Body of pancreas (tissue), 4 donors: Measurements from ENCODE around the gene WNT3A.

Source experiments
- POLR2A ChIP-seq, 3 donors: fragments of 450-650 bp; IDR thresholded peaks; one replicate each; pipeline ENCODE4 v1.6.1; 2016; ENCODE audit warnings: antibody characterized with exemption in 3 of 3, mild to moderate bottlenecking in 2 of 3
- TF ChIP-seq, protein P1 (sequence below), 7 experiments: fragments of 450-650 bp in 4 of 7; fragments of 200-600 bp in 3 of 7; sonication (generic) in 3 of 7; IDR thresholded peaks; one replicate each; pipeline ENCODE4 v1.5.1; 2016 to 2019; ENCODE audit warnings: antibody characterized with exemption in 7 of 7

DNA sequence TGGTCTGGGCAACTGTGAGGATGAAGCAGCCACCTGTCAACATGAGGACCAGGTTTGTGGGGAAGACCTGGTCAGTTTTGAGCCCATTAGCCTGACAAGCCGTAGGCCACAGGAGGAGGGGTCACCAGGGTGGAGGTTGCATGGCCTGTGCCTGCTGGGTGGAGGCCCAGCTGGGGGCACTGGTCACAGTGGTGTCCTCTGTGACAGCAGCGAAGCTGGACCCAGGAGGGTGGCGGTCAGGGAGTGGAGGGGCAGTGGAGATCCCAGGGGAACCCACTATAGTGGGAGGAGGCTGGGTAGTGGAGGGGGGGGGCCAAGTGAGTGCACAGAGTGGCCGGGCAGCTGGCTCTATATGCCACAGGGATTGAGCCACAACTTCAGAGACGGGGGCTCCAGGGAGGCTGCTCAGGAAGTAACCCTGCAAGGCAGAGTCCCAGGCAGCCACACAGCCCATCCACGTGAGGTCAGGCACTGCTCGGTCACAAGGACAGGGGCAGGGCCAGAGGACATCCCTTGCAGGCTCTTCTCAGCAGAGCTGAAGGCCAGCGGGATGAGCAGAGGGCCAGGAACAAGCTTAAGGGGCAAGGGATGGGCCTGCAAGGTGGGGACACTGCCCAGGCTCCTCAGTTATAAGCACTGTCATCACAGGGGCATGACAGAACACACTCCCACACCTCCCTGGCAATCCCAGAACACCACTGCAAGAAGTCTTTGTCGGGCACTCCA lies 98.6 kb downstream of the WNT3A start:
- TF ChIP-seq, protein P1, sequence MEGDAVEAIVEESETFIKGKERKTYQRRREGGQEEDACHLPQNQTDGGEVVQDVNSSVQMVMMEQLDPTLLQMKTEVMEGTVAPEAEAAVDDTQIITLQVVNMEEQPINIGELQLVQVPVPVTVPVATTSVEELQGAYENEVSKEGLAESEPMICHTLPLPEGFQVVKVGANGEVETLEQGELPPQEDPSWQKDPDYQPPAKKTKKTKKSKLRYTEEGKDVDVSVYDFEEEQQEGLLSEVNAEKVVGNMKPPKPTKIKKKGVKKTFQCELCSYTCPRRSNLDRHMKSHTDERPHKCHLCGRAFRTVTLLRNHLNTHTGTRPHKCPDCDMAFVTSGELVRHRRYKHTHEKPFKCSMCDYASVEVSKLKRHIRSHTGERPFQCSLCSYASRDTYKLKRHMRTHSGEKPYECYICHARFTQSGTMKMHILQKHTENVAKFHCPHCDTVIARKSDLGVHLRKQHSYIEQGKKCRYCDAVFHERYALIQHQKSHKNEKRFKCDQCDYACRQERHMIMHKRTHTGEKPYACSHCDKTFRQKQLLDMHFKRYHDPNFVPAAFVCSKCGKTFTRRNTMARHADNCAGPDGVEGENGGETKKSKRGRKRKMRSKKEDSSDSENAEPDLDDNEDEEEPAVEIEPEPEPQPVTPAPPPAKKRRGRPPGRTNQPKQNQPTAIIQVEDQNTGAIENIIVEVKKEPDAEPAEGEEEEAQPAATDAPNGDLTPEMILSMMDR (IDR thresholded peaks at IDR 0.05), result no peak
- TF ChIP-seq POLR2A (IDR thresholded peaks at IDR 0.05), result no peak
